Progenitor cell of endocrine pancreas (in vitro differentiated cells): ENCODE data around the gene GINS1. TPM values are rescaled to one million over a fixed set of nuclear protein-coding genes. Genes with fewer than 3 reads are reported as not detected.
"Not testable (repeated sequence)": the region's sequence is repeated elsewhere in the genome, so short reads cannot be mapped to it uniquely, and the experiment has no call there.

Experiments
- DNase-seq: peaks from one replicate; pipeline ENCODE4 v3.0.0; 2021; ENCODE audit warnings: low spot score; ENCODE audit not compliant: unreplicated experiment
- H3K27ac Mint-ChIP-seq: 2 replicates; pipeline ENCODE4 v1.8.0; 2021; ENCODE audit warnings: mild to moderate bottlenecking, moderate library complexity, mixed read lengths
- H3K27me3 Mint-ChIP-seq: 2 replicates; pipeline ENCODE4 v1.8.0; 2021; ENCODE audit warnings: mixed read lengths
- H3K36me3 Mint-ChIP-seq: 2 replicates; pipeline ENCODE4 v1.8.0; 2022; ENCODE audit warnings: mixed read lengths; ENCODE audit not compliant: insufficient read depth
- H3K4me1 Mint-ChIP-seq: 2 replicates; pipeline ENCODE4 v1.8.0; 2021; ENCODE audit warnings: low read depth, mixed read lengths
- H3K4me3 Mint-ChIP-seq: 2 replicates; pipeline ENCODE4 v1.8.0; 2021; ENCODE audit warnings: low read depth, mild to moderate bottlenecking, moderate library complexity, mixed read lengths
- H3K9me3 Mint-ChIP-seq: 2 replicates; pipeline ENCODE4 v1.8.0; 2021; ENCODE audit warnings: low read depth, mixed read lengths
- total RNA-seq: library from RNA; stranded (reverse); gene quantifications from 2 replicates; pipeline ENCODE4 v1.2.1, GENCODE V29; 2021
- TF ChIP-seq, protein P1 (sequence below): fragments of 200-600 bp; sonication (generic); IDR thresholded peaks from one replicate; pipeline ENCODE4 v1.5.0; 2021; ENCODE audit warnings: antibody characterized with exemption, mild to moderate bottlenecking; ENCODE audit not compliant: unreplicated experiment

GINS1 gene
- total RNA-seq, 1 donor from 2014 or later: 25.2 TPM

DNA sequence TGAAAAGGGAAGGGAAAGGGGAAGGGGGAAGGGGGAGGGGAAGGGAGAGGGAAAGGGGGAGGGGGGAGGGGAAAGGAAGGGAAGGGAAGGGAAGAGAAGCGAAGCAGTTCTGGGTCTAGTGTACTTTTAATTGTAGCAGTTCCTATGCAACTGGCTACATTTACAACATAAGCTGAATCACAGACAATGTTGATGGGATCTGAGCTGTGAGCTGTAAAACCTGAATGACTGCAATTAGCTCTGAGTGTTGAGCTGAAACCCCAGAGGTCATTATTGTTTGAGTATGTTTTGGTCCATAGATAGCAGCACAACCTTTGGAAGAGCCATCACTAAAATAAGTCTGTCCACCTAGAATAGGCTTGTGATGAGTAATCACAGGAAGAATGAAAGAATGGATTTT is 9.7 kb upstream of the GINS1 start:
- TF ChIP-seq, protein P1, sequence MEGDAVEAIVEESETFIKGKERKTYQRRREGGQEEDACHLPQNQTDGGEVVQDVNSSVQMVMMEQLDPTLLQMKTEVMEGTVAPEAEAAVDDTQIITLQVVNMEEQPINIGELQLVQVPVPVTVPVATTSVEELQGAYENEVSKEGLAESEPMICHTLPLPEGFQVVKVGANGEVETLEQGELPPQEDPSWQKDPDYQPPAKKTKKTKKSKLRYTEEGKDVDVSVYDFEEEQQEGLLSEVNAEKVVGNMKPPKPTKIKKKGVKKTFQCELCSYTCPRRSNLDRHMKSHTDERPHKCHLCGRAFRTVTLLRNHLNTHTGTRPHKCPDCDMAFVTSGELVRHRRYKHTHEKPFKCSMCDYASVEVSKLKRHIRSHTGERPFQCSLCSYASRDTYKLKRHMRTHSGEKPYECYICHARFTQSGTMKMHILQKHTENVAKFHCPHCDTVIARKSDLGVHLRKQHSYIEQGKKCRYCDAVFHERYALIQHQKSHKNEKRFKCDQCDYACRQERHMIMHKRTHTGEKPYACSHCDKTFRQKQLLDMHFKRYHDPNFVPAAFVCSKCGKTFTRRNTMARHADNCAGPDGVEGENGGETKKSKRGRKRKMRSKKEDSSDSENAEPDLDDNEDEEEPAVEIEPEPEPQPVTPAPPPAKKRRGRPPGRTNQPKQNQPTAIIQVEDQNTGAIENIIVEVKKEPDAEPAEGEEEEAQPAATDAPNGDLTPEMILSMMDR: no peak
- DNase-seq: no peak
- Mint-ChIP-seq H3K9me3 (peaks cover 4% of the 10 kb centered on the region), H3K36me3 (peaks cover 3% of the 10 kb centered on the region), H3K27me3 (no peaks in the 10 kb centered on the region), H3K27ac (peak overlapping the region; percentile 81), H3K4me1 (peaks cover 11% of the 10 kb centered on the region), H3K4me3 (no peak overlapping the region)

DNA sequence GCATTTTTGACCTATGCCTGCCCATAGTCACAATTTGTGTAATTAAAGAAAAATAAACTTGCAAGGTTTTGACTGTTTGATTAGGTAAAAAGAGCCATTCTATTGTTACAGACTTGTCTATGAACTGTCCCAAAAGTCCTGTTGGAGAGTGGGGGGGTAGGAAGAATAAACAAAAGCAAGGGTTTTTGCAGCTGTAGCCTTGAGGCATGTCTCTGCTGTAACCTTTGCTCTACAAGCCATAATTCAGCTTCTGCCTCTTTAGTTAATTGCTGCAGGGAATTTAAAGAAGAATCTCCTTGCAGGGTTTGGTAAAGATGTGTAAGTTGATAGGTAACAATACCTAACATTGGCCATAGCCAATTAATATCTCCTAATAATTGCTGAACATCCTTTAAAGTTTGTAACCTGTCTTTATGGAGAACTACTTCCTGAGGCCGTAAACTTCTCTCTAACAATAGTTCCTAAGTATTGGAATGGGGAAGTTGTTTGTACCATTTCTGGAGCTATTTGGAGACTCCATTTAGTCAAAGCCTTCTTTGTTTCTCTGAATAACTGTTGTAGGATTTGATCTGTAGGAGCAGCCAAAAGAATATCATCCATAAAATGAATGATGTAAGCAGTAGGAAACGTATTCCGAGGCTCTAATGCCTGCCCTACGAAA is 9.0 kb upstream of the GINS1 start:
- TF ChIP-seq, protein P1: no peak
- Mint-ChIP-seq H3K4me1 (peaks cover 11% of the 10 kb centered on the region), H3K27ac (no peak overlapping the region), H3K9me3 (peaks cover 9% of the 10 kb centered on the region), H3K4me3 (no peak overlapping the region), H3K27me3 (no peaks in the 10 kb centered on the region), H3K36me3 (peaks cover 3% of the 10 kb centered on the region)
- DNase-seq: no peak

- no peak for DNase-seq
- Mint-ChIP-seq H3K9me3 (peaks cover 12% of the 10 kb centered on the region), H3K27ac (no peak overlapping the region), H3K36me3 (peaks cover 3% of the 10 kb centered on the region), H3K27me3 (no peaks in the 10 kb centered on the region), H3K4me3 (no peak overlapping the region), H3K4me1 (peaks cover 11% of the 10 kb centered on the region)
- TF ChIP-seq, protein P1: peak; percentile 64
Observed at GRCh38 chr20:25399037-25399430, 8.4 kb upstream of the GINS1 start.

GRCh38 chr20:25400291-25400732 is 7.2 kb upstream of the GINS1 start:
- H3K27ac Mint-ChIP-seq, H3K36me3 Mint-ChIP-seq, H3K27me3 Mint-ChIP-seq, DNase-seq, H3K4me3 Mint-ChIP-seq: not testable (repeated sequence)
- Mint-ChIP-seq H3K9me3 (peaks cover 18% of the 10 kb centered on the region), H3K4me1 (peaks cover 11% of the 10 kb centered on the region)

DNA sequence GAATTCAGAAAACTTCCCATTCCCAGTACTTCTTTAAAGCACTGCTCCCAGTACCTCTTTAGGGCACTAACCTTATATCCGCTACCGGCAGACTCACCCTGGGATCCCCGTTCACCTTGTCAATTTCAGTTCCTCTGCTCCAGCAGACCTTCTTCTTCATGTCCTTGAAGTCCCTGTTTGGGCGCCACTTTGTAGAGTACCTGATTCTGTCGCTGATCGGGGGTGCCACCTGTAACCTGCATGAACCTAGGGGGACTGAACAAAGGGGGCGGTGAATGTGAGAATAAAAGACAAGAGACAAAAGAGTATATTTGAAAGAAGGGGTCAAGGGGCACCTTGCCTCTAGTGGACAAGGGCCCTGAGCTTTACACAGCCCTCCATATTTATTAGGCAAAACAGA is 4.9 kb upstream of the GINS1 start:
- no peak for DNase-seq
- Mint-ChIP-seq H3K4me3 (no peak overlapping the region), H3K27ac (no peak overlapping the region), H3K4me1 (peaks cover 13% of the 10 kb centered on the region), H3K9me3 (peaks cover 18% of the 10 kb centered on the region), H3K36me3 (peaks cover 3% of the 10 kb centered on the region), H3K27me3 (no peaks in the 10 kb centered on the region)
- TF ChIP-seq, protein P1: no peak

- H3K27me3 Mint-ChIP-seq: no peaks in the 10 kb centered on the region
- peaks cover 14% of the 10 kb centered on the region for H3K4me1 Mint-ChIP-seq
- H3K4me3 Mint-ChIP-seq: peak overlapping the region; percentile 83
- TF ChIP-seq, protein P1: no peak
- no peak for DNase-seq
- H3K9me3 Mint-ChIP-seq: peaks cover 13% of the 10 kb centered on the region
- peak overlapping the region; percentile 98 for H3K27ac Mint-ChIP-seq
- H3K36me3 Mint-ChIP-seq: no peaks in the 10 kb centered on the region
Observed at GRCh38 chr20:25408170-25408547, 686 bp downstream of the GINS1 start.
